ENCODE results near the gene ZNF618.

The ZNF618 gene

DNA sequence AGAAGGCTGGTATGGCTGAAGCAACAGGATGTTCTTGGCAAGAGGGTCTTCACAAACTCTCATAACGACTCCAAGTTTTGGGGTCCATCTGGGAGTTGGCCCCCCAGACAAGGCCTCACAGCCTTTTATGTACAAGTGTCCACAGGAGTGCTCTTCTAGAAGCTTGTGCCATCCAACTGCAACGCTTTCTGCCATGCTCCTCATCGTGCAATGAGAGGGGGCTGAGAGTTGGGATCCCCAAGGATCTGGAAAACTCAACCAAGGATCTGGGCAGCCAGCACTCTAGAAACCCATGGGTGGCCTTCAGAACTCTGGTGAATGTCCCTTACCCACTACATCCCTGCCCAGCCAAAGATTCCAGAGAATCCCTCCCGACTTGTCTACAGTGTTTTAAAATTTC lies 210.5 kb downstream of the ZNF618 start:
- DNase-seq: no peak

- no peak for DNase-seq
Observed at GRCh38 chr9:114087721-114088120, 211.6 kb downstream of the ZNF618 start.

DNA sequence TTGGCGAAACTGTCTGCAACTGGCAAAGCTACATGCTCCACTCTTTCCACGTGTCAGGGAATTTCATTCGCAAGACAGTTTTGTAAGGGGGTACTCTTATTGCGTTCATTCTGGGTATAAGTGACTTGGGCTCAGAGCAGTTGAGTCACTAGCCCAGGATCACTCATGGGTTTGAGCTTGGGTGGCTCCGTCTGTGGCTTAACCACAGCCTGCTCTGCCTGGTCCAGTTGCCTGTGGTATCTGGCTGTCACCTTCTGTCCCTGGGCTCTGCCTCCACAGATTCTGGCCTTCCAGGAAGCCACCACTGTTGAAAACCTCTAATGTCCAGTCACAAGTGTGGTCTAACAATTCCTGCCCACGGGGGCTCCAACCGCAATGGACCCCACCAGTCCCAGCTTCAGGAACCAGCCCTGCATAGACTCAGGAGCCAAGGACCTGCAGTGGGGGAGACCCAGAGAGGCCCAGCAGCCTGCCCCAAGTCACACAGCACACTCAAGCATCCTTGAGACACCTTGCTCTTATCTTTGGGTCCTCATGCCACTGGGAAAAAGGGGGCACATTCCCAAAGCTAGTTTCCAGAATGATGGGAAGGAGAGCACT lies 212.6 kb downstream of the ZNF618 start:
- DNase-seq: no peak

DNA sequence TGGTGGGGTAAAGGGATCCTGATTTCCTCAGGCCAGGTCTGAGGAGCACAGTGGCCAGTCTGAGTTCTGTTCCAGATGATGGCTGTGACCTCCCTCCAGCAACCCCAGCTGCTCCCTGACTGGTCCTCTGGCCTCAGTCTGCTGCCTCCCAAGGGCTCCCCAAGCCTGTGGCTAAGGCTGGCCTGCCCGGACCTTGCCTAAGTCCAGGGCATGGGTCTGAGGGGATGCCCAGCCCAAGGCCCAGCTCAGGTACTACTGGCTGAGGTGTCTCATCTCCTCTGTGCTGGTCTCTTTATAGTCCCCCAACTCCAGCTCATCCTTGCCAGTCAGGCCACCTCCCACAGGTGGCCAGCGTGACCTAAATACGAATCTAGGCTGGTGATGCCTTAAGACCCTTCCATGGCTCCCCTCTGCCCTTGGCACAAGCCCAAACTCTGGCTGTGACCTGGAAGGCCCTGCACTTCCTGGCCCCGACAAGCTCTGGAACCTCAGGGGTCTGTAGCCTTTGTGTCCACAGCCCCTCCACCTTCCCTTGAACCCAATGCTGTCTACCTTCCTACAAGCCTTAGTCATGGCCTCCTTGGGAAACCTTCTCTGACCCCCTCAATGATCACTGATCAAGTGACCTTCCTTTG lies 213.2 kb downstream of the ZNF618 start:
- DNase-seq: no peak

GRCh38 chr9:114090798-114091197 lies 214.7 kb downstream of the ZNF618 start:
- DNase-seq: no peak

GRCh38 chr9:114091711-114092110 lies 215.6 kb downstream of the ZNF618 start:
- no peak for DNase-seq

DNA sequence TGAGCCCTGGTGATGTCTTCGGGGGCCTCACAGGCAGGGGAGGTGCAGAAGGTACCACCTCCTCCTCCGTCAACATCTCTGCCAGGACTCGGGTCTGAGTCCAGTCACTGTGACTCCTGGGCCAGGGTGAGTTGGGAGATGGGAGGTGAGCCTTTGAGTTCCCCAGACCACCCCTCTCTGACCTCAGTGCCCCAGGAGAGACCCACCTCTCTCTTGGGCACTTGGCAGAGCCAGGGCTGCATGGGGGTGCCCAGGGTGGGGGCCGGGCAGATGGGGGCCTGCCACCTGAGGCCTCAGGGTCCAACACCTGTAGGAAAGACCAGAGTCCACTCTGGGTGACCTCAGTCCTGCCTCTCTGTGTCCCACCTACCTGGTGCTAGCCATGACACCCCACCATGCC lies 216.2 kb downstream of the ZNF618 start:
- no peak for DNase-seq

GRCh38 chr9:114093031-114093471 lies 216.9 kb downstream of the ZNF618 start:
- no peak for DNase-seq

DNA sequence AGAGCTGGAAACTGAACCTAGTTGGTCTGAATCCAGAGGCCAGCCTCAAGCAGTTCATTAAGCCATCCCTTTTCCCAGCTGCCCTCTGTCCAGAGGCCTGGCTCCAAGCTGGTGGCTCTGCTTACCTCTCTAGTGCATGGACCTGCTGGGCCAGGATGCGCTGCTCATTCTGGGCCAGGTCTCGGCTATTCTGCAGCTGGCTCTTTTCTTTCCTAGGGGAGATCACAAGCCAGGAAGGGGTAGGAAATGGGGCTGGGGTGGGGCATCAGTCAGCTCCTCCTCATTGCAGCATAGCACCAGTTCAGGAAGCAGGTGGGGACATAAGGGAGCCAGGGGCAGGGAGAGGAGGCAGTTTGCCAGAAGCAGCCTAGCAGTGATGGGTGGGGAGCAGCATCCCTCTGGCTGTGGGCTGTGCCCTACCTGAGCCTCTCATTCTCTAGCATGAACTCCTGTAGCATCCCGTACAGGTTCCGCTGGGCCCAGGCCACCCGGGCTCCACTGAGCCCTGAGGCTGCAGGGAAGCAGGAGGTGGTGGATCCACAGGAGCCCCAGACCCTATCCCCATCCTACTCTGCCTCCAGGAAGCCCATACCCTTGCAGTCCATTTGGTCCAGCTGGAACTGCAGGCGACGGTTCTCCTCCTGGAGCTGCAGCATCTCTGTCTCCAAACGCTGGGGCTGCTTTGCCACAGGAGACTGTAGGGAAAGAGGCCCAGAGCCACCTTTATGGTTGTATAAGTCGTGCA lies 217.8 kb downstream of the ZNF618 start:
- DNase-seq: no peak

- no peak for DNase-seq
Observed at GRCh38 chr9:114094971-114095370, 218.9 kb downstream of the ZNF618 start.

- DNase-seq: no peak
Observed at GRCh38 chr9:114096041-114096511, 220.0 kb downstream of the ZNF618 start.

GRCh38 chr9:114096866-114097612 lies 220.9 kb downstream of the ZNF618 start:
- DNase-seq: no peak

DNA sequence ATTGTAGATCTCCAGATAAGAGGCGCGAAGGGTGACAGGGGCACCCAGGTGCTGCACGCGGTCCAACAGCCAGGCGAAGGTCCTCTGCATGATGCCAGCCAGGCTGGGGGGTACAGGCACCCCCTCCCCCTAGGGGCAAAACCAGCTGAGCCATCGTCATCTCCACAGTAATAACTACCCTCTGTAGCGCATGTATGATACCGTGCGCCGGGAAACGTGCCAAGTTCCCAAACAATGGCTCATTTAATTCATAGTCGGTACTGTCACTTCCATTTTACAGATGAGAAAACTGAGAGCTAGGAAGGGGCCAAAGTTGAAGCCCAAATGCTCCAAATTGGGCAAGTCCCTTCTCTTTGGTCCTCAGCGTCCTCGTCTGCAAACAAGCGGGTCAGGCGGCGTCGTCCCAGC lies 221.5 kb downstream of the ZNF618 start:
- DNase-seq: no peak

GRCh38 chr9:114098021-114098935 lies 222.2 kb downstream of the ZNF618 start:
- peak; percentile 7 to 13 for DNase-seq

DNA sequence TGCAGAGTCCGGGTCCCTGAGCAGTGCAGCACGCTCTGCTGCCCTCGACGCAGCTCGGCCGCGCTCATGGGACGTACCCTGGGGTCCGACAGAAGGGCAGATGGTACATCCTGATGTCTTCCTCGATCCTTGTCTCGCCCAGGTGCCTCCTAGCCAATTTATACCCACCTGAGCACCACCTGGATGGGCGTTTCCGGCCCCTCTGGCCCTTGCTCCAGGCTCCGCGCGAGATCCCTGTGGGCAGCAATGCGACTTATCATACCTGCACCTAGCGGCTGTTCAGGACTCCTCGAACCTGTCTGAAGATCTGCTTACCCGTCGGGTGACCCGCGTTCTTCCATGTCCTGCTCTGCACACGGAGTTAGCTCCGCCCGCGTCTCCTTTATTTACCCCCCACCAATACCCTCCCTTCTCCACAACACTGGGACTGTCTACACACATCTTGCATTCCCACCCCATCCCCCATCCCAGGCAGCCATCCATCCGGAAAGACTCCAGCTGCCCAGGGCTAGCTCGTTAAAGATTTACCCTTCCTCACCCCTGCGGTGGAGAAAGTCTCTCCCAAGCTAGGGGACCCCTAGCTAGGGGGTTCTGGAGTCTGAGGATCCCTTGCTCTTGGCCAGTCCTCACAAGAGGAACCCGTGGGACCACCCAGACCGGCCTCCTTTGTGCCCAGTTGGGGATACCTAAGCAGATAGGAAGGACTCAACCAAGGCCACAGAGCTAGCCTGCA lies 223.0 kb downstream of the ZNF618 start, which contains the start of gene KIF12:
TSS of gene KIF12 (minus strand) at position 357 of the 733 bp plus-strand sequence. CDS start at position 341, 16 bp downstream.
- DNase-seq: no peak

DNA sequence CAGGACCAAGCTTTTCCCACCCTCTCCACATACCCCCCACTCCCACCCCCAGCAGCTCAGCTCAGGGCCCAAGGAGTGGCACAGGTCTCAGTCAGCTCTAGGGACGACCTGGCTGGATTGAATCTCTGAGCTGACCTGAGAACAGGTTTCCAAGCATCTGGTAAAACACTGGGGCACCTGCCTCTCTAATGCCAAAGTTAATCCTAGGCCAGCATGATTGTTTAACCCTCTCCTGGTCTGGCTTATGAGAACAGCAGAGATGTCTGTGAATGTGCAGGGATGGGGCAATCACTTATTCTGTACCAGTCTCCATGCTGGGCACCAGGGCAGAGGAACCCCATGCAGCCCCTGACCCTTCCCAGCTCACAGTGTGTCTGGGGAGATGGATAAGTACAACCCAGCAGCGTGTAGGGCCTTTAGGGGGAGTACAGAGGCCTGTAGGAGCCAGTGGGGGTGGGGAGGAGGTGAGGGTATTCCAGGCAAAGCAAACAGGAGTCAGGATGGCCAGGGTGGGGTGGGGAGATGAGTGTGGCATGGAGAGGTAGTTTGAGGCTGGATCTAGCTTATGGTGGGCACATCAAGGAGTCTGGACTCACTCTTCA lies 223.7 kb downstream of the ZNF618 start:
- DNase-seq: no peak

DNA sequence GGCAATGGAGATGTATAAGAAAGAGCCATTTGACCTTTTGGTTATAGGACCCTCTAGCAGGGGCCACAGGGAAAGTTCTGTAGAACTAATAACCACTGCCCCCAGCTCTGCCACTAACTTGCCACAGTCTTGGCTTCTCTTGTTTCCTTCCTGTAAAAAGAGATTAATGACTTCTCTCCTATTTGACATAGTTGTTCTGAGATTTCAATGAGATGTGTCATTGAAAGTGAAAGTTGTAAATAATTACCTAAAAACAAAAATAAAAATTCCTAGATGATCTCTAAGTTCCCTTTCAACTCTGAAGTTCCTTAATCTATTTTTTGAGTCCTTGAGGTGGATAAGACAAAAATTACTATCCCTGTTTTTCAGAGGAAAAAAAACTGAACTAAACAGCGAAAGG lies 224.4 kb downstream of the ZNF618 start:
- DNase-seq: no peak

DNA sequence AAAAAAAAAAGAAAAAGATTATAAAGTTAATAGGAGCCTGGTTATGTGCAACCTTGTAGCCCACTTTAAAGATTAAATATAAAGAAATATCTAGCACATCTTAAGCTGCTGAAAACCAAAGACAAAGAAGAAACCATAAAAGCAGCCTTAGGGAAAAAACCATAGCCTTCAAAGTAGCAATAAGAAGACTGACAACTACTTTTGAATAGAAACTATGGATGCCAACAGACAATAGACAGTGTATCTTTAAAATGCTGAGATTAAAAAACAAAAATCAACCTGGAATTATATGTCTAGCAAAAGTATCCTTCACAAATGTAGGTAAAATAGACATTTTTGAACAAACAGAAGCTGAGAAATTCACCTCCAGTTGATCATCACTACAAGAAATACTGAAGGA lies 226.4 kb downstream of the ZNF618 start:
- DNase-seq: no peak

DNA sequence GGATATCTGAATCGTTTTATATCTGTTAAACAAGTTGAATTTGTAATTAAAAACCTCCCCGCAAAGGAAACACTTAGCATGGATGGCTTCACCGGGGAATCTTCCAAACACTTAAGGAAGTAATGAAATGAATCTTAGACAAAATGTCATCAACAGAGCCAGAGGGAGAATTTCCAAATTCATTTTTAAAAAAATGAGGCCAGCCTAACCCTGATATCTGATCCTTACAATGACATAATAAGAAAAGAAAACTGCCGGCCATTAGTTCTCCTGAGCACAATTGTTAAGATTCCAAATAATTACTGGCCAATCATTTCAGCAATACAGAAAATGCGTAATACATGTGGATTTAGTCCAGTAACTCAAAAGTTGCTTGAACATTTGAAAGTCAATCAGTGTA lies 229.1 kb downstream of the ZNF618 start:
- DNase-seq: no peak
